ENCODE data around the gene STYXL2. TPM values are rescaled to one million over a fixed set of nuclear protein-coding genes. Genes with fewer than 3 reads are reported as not detected.

STYXL2 gene
- total and polyA plus RNA-seq, 8 donors: 0.02 to 0.37 (median 0.12) TPM; not detected in 5

GRCh38 chr1:167102906-167103573, 9.2 kb downstream of the STYXL2 start:
- TF ChIP-seq CTCF (IDR thresholded peaks at IDR 0.05): no peak
- H3K9me3 ChIP-seq: no peaks in the 10 kb centered on the region
- H3K27me3 ChIP-seq: peaks cover 0 to 6% (median 0%) of the 10 kb centered on the region in 4 donors
- FAIRE-seq (no peak), ATAC-seq (no peak), DNase-seq (no peak)
- H3K4me3 ChIP-seq: no peak overlapping the region
- H3K27ac ChIP-seq: no peak overlapping the region
- 61 to 68% methylated on average over 5 of the region's 5 CpGs for WGBS, 2 donors
- no peaks in the 10 kb centered on the region for H3K4me1 ChIP-seq
- intact Hi-C loops (cut with DNase I): no loop called here
- H3K36me3 ChIP-seq: no peaks in the 10 kb centered on the region

- H3K27ac ChIP-seq: no peak overlapping the region
- peaks cover 0 to 3% (median 0%) of the 10 kb centered on the region in 4 donors for H3K27me3 ChIP-seq
- no peak for ATAC-seq
- H3K9me3 ChIP-seq: no peaks in the 10 kb centered on the region
- H3K36me3 ChIP-seq: no peaks in the 10 kb centered on the region
- H3K4me1 ChIP-seq: no peaks in the 10 kb centered on the region
- 74 to 80% methylated on average over 6 of the region's 6 CpGs for WGBS, 2 donors
- no peak overlapping the region for H3K4me3 ChIP-seq
- DNase-seq: no peak
- intact Hi-C loops (cut with DNase I): no loop called here
- no peak for FAIRE-seq
- no peak for TF ChIP-seq CTCF (IDR thresholded peaks at IDR 0.05)
These were observed 10.4 kb downstream of the STYXL2 start for GRCh38 chr1:167104256-167104633.

GRCh38 chr1:167105271-167106118, 11.6 kb downstream of the STYXL2 start:
- FAIRE-seq (no peak), ATAC-seq (no peak), DNase-seq (no peak)
- Histone ChIP-seq H3K9me3 (no peaks in the 10 kb centered on the region), H3K4me3 (no peak overlapping the region), H3K27ac (no peak overlapping the region), H3K4me1 (no peaks in the 10 kb centered on the region), H3K36me3 (no peaks in the 10 kb centered on the region), H3K27me3 (no peaks in the 10 kb centered on the region)
- no peak for TF ChIP-seq CTCF (IDR thresholded peaks at IDR 0.05)
- WGBS, 2 donors: 31 to 51% methylated on average over 12 of the region's 12 CpGs
- intact Hi-C loops (cut with DNase I): no loop called here

GRCh38 chr1:167106119-167106461, 12.2 kb downstream of the STYXL2 start:
- H3K9me3 ChIP-seq: no peaks in the 10 kb centered on the region
- intact Hi-C loops (cut with DNase I): no loop called here
- H3K27ac ChIP-seq: no peak overlapping the region
- no peak overlapping the region for H3K4me3 ChIP-seq
- DNase-seq: no peak
- FAIRE-seq: no peak
- H3K27me3 ChIP-seq: no peaks in the 10 kb centered on the region
- WGBS, 2 donors: 57 to 73% methylated on average over 4 of the region's 4 CpGs
- no peak for TF ChIP-seq CTCF (IDR thresholded peaks at IDR 0.05)
- H3K4me1 ChIP-seq: no peaks in the 10 kb centered on the region
- no peak for ATAC-seq
- no peaks in the 10 kb centered on the region for H3K36me3 ChIP-seq

GRCh38 chr1:167107456-167107855, 13.6 kb downstream of the STYXL2 start:
- H3K27me3 ChIP-seq: no peaks in the 10 kb centered on the region
- TF ChIP-seq CTCF (IDR thresholded peaks at IDR 0.05): no peak
- FAIRE-seq (no peak), DNase-seq (no peak), ATAC-seq (no peak)
- H3K9me3 ChIP-seq: no peaks in the 10 kb centered on the region
- H3K4me1 ChIP-seq: no peaks in the 10 kb centered on the region
- H3K36me3 ChIP-seq: no peaks in the 10 kb centered on the region
- no peak overlapping the region for H3K27ac ChIP-seq
- intact Hi-C loops (cut with DNase I): no loop called here
- H3K4me3 ChIP-seq: no peak overlapping the region
